IPS DF 19.7 (cell line): ENCODE results near the gene MAF.

Experiments used
- DNase-seq: peaks from one replicate; pipeline ENCODE4 v3.0.0-alpha.2; 2013; ENCODE audit warnings: low read depth, low spot score

Gene MAF

DNA sequence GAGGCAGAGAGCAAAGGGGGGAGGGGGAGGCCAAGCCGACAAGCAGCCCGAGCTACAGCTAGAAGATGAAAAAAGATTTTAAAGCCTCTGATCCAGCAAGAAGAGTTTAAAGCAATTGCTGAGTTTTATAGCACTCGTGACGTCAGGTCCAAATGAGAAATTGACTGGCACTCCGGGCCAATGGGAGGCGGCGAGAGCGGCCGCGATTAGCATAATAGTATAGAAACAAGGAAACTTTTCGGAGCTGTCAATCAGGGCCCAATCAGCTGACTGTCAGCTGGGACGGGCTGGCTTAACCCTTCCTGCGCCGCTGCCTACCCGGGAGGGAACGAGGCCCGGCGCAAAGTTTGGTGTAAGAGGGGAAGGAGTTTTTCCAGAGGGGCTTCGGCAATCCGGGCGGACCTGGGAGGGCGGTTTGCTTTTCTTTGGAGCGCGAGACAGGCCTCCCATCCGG lies at the start of gene MAF:
Gene MAF (minus strand): TSS at position 100 of the 454 bp plus-strand sequence. CDS start 835 bp downstream, outside the sequence.
- no peak for DNase-seq

DNA sequence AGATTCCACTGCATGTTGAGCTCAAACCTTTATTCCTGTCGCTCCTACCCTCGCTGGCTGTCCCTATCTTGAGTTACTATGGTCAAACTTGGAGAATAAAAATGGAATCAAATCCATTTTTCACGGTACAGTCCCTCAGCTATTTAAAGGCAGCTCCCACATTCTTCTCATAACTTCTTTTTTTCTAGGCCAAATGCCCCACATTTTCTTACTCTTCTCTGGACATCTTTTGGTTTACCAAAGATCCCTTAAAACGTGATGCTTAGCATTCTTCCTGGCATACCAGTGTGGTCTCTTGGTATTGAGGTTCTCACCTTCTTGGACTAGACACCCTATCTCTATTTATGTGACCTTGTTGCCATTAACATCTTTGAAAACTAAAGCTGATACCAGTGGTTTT lies 48.3 kb upstream of the MAF start:
- DNase-seq: no peak

DNA sequence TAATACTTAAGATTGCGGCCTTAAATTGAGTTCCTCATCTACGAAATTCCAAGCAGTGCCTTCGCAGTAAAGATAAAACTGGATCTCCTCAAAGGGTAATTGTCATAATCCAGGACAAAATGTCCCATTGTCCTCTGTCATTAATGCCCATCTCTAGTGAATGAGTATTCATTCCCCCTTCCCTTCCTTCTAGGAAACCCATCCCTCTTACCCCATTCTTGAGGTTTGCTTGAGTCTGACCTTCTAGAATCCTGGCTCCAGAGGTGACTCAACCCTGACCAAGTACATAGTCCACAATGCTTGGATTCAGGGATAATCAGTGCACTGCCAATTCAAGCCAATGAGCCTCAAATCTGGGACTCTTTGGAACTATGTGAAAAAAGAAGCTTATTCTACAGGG lies 47.0 kb upstream of the MAF start:
- DNase-seq: no peak

DNA sequence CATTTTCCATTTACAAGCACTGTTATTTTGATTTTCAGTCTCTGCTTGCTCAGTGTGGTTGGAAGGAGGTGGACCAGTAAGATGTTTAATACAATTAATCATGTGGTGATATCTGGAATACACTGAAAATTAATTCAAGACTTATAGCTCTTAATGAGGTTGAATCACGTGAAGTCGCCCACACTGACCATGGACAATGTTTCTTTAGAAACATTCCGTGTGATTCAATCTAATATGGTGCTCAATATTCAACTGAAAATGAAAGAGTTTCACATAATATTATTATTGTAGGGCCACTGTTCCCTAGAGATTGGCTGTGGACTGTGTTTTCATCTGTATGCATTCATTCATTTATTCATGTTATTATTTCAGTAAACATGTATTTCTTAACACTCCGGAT lies 45.2 kb upstream of the MAF start:
- DNase-seq: no peak

DNA sequence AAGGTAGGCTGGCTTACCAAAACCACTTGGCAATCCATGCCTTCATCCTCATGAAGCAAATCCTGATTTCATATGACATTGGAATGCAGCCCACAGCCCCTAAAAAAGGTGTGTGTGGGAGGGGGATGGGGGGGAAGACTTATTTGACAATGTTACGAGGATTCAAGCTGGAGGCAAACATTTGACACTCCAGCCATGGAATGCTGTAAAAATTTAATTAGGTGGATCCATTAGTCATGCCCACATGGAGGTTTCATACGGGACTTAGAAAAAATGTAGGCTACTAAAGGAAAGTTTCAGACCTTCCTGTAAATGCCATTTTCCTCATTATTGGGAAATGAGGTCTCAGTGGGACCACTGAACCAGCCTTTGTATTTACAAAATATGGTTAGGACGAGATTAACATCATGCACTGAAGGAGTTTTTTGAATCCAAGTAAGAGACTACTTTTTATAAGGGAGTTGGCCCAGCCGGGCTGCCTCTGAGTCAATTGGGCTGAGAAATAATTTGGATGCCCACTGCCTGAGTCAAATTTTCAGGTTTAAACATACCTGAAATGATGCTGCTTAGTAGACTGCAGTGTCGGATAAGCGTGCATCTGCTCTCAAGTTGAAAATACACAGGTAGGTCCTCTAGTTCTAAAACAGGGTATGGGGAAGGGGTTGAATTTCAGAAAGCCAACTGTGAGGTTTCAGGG lies 44.6 kb upstream of the MAF start:
- DNase-seq: no peak

DNA sequence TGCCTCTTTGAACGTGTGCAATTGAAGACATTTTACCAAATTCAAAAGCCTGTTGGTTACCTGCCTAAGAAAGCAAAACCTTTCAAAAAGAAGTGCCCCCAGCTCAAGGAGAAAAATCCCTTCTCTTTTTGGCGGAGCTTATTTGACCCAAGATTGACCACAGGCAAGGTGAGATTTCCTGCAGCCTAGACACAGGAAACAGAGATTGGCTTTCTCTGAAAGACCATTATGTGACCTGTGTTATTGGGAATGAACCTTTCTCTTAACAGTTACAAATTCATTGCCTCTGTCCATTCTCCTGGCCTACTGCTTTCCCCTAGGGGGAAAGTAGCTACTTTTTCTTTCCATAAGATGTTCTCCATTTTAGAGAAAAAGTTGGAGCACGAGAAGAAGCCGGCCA lies 42.1 kb upstream of the MAF start:
- no peak for DNase-seq

DNA sequence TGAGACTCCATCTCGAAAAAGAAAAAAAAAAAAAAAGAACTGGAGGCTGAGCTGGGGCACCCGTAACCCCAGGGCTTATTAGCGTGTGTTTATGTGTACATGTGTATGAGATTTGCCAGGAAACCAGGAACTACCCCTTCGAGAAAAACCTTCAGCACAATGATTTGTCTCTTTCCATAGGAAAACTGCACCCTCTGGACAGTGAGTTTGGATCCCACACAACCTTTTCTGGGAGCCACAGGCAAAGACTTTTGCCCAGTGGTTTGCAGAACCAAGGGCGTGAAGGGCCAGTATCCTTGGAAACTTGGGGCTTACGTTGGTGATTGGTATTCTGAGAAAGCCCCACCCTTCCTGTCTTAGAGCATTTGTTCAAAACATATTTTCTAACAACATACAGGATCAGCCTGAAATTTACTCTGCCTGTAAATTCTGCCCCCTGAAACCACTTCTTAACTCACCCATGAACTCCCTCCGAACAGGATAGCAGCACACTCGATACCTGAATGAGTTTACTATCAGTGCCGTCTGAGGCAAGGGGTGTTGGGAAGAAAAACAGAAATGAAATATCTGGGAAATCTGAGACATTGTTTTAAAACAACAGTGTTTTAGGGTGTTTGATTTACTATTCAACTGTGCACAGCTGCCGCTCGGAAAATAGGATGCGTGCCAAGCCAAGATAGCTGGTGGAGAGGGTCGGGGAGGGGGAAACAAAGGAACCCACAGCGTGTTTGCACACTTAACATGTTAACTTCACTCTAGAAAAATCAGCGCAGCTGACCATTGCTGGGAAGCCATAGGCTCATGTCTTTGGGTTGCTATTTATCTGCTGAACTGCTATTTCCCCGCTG lies 40.2 kb upstream of the MAF start:
- no peak for DNase-seq

DNA sequence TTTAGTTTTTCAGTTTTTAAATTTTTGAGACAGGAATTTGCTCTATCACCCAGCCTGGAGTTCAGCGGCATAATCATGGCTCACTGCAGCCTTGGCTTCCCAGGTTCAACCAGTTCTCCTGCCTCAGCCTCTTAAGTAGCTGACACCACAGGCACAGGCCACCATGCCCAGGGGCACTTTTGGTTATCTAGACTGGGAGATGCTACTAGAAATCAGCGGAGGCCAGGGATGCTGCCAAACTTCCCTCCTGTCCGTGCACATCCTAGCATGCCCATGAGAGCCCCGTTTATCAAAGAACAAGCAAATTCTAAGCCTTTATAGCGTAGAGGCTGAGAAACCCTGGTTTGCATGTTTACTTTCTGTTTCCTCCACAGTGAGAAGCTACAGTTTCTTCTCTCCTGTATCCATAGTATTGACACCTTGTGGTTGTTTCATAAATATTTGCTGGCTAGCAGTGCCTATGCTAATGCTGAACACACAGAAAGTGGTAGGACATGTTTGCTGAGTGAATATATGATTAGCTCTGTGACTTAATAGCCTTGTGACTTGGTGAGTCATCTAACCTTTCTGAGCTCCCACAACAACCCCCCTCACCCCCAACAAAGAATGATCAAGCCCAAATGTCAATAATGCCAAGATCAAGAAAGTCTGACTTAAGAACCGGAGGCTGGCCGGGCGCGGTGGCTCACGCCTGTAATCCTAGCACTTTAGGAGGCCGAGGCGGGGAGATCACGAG lies 39.2 kb upstream of the MAF start:
- DNase-seq: no peak

DNA sequence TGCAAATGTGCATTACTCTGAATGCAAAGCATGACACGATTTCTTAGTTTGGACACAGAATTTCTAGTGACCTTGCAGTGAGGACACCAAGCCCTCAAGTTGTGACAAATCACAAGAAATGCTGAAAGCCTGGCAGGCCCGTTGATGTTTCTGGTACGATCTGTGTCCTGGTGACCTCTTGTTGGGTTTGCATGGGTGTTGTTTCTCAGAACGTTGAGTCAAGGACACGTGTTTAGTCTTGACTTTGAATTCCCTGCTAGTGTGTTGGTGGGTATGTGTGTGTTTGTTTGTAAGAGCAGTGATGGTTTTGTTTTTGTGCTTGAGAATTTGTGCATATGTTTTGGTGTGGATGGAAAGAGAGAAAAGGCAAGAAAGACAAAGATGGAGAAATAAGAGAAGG lies 37.8 kb upstream of the MAF start:
- DNase-seq: no peak

DNA sequence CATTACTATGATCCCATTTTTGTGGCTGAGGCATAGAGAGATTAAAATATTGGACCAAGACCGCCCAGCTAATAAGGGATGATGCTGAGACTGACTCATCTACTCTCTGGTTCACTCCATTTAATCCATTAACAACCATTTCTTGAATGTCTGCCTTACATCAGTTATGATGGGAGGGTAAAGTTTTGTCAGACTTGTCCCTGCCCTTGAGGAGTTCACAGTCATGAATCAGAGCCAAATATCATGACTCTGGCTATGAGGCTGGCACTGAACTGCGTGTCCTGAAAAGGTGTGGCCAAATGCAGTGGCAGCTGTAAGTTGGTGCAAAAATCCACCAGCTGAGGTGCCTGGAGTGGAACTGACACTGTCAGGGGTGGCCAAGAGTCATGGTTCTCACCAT lies 35.0 kb upstream of the MAF start:
- DNase-seq: no peak

DNA sequence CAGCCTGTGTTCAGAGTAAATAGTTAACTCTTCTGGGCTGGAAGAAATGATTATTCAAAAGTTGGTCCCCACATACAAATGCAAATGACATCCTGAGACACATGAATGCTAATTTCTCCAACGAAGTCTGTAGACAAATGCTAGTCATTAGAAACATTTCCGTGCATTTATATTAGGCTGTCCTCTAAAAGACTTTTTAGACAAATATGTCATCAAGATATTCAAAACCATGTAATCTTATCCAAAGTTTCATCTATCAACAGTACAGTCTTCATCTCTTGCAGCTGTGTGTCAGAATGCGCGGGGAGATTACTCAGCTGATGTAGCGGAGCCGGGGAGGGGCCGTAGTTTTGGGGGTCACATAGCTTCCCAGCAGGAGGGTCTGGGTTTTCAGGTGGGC lies 33.8 kb upstream of the MAF start:
- no peak for DNase-seq

DNA sequence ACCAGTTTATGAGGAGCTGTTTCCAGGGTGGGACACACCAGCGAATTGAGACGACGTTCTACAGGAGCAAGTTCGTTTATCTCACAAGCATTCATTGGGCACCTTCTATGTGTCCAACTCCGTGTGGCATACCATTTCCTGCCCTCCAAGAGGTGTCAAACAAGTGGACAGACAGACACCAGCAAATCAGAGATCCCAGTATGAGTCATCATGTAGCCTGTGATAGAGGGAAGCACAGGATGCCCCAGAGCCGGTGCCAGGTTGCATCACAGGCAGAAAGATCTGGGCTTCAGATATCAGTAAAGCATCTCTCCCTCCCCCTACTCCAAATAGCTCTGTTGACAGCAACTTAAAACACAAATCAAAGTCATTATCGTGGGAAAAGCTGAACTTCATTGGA lies 31.8 kb upstream of the MAF start:
- no peak for DNase-seq

DNA sequence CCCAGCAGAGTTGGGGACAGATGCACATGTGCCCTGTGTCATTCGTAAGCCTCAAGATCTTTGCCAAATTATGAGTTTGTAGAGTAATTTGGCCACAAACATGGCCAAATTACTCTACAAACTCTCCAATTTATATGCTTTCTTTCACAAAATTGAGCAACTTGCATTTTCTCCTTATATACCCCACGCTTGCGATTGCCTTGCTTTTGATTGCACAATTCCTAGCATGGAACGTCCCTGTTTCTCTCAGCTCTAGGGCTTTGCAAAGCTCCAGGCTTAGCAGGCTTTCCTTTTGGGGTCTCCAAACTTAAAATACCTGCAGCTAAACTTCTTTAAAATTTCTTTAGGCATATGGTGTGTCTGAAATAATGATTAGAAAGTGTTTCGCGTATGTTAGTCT lies 28.5 kb upstream of the MAF start:
- no peak for DNase-seq

DNA sequence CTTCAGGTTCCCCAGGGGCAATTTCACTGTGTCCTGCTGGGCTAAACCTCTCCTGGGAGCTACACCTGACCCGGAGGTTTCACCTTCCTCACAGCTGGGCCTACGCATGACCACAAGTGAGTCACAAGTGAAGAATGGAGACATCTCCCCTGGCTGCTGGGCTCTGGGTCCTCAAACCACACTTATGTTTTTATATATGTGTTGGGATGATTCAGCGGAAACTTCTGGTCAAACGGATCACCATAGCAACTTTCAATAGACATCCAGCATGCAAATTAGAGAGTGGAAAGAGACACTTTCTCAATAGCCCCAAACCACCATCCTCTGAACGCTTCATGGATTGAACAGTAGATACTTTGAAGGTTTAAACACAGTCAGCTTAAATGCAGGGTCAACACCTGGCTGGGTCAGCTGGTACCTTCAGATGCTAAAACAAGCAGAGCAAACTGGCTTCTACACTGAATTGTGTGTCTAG lies 28.0 kb upstream of the MAF start:
- no peak for DNase-seq

DNA sequence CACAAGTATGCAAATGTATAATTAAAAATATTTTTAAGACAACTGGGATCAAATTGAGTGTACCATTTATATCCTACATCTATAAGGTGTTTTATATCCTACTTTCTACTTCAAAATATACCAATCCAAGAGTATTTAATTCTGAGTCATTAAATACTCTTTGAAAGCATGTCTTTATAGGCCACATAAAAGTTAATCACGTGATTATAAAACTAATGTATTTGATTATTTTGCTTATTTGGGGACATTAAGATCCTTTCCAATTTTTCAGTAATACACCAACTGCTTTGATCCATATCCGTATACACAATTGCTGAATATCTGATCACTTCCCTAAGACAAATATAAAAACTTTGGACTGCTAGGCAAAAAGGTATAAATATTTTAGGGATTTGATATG lies 26.6 kb upstream of the MAF start:
- no peak for DNase-seq

DNA sequence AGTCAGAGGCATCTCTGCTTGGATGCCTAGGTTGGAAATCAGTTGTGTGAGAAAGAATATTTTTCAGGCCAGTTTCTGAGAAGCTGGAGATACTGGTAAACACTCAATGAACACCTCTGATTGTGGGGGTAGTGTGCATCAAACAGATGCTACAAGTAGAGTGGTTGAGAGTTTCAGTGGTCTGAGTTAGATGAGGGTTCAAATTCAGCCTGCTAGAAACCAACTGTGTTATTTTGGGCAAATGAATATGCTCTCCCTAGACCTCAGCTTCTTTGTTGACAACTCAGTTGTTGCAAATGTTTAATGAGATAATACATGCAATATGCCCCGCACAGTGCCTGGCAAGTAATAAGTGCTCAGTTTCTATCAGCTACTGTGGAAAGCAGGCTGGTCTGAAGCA lies 25.2 kb upstream of the MAF start:
- DNase-seq: no peak

DNA sequence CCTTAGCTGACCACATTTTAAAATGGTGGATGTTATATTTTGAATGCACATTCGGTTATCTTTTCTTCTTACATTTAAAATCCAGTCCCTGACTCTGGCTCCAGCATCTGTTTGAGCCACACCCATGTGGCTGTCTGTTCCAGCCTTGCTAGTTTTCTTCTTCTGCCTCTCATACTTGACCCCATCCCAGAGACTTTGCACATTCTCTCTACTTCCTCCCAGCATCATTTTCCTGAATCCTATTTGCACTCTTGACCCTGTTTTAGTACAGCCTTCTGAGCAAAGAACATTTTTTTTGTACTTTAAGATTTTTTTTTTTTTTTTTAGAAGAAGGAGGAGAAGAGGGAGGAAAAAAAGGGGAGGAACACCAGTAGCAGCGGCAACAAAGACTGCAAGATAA lies 23.3 kb upstream of the MAF start:
- no peak for DNase-seq

DNA sequence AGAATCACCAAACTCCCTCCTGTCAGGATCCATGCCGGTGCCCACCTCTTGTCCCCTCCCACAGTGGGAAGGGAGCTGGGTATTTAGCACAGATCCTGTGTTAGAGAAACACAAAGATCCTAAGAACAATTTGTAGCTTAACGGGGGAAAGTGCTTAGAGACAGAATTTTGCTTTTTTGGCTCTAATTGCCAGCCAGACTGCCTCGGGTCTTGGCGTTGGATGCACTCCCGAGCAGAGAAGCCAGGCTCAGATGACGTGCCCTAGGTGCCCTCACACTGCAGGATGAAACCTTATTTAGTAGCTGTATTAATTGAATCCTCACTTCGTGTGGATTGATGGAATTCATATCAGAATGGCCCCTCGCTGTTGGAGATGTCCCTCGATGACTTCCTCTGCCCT lies 22.5 kb upstream of the MAF start:
- DNase-seq: no peak

DNA sequence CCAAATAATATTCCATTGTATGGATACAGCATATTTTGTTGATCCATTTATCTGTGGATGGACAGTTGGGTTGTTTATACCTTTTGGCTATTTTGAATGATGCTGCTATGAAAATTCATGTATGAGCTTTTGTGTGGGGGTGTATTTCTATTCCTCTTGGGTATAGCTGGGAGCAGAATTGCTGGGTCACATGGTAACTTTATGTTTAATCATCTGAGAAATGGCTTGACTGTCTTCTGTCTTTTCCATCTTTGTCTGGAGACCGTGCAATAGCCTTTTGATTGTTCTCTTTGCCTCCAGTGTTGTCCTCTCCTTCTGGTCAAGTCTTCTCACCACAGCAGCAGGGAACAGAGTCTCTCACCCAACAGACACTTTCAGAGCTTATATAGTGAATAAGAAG lies 20.5 kb upstream of the MAF start:
- DNase-seq: no peak

DNA sequence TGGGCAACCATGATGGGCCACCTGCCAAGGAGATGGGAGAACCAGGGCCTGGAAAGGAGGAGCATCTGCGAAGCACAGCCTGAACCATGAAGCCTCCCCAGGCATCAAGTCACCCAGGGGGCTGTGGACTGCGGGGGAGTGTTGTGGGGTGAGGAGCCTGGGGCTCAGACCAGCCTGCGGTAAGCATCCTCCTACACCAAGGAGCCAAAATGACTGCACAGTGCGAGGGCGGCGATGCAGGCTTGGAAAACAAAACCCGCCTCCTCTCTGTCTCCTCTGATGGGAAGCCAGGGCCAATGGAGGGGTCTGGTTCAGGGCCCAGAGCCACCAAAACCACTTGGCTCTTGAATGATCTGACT lies 18.1 kb upstream of the MAF start:
- DNase-seq: no peak

DNA sequence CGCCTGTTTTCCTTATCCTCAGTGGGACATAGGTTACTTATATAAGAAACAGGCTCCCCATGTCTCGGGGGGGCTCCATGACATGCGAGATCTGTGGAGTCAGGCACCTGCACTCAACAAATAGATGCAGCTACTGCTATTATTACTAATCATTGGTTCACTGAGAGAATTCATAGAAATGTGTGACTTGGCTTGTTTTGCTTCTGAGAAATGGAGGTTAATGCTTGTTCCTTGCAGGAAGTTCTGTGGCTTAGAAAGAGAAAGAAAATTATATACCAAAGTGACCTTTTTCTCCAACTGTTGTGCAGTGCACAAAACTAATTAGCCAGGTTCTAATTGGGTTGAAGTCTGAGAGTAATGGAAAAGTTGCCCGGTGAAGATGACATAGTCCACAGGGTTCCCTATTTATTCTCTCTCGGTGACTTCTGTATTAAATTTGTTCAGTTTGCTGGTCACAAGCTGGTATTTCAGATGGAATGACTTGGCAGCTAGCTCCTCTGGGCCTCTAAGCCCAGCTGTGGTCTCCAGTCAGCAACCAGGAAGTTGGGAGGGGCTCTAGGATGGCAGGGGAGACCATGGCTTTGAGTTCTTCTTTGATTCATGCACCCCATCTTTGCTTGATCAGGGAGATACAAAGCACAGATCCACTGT lies 17.6 kb upstream of the MAF start:
- no peak for DNase-seq

DNA sequence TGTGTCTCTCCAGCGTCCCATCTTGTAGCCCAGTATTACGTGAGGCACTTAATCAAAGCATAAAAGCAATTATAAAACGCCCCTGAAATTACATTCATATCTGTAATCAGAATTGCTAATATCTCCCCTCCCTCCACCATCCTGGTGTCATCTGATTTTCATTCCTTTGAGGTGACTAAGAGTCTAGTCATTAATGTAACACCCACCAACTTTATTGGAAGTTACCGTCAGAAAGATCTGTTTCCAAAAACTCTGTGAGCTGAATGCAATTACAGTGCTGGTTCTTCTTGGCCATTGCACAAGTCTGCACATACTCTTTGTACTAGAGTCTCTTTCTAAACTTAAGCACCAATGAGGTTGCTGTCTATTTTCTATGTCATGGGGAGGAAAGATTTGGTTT lies 12.5 kb upstream of the MAF start:
- DNase-seq: no peak
